GM12878 (cell line): Measurements from ENCODE around the gene LSP1. TPM values are rescaled to one million over a fixed set of nuclear protein-coding genes. Genes with fewer than 3 reads are reported as not detected.

ENCODE experiments used
- ATAC-seq: fragments of 200-7000 bp; cut with Tn5 transposase; 3 replicates; pipeline ENCODE4 v1.9.1; 2020; ENCODE audit warnings: mild to moderate bottlenecking, moderate library complexity
- BruUV-seq: library from RNA; stranded (reverse); fragments of 400-500 nt; replicated peaks from 2 replicates; lab custom pipeline; 2021; lab: Mats Ljungman, UMichigan
- CTCF ChIA-PET: fragments of 300-600 bp; sonication (Branson Sonifier 250); formaldehyde crosslinking; extraction: SDS; loops from one replicate; lab custom pipeline; 2021; ENCODE audit warnings: inconsistent platforms; lab: Yijun Ruan, JAX
- POLR2A ChIA-PET: fragments of 350-600 bp; formaldehyde crosslinking; extraction: SDS; loops from one replicate; lab custom pipeline; 2021; ENCODE audit warnings: inconsistent platforms; lab: Charles Lee
- RAD21 ChIA-PET: fragments of 300-600 bp; sonication (Branson Sonifier 250); formaldehyde crosslinking; loops from one replicate; lab custom pipeline; 2023; ENCODE audit warnings: antibody characterized with exemption; ENCODE audit not compliant: unreplicated experiment; lab: Charles Lee
- SMC1A ChIA-PET: fragments of 300-600 bp; sonication (Branson Sonifier 250); formaldehyde crosslinking; loops from one replicate; lab custom pipeline; 2023; ENCODE audit not compliant: unreplicated experiment, uncharacterized antibody; lab: Charles Lee
- DNase-seq: peaks from one replicate; pipeline ENCODE4 v3.0.0-alpha.2; 2011; ENCODE audit warnings: low read depth, low spot score
- FAIRE-seq: peaks from 3 replicates; lab custom pipeline; 2011; peaks lifted over from hg19 to GRCh38; lab: Jason Lieb, UNC
- H2AFZ ChIP-seq: 2 replicates; pipeline ENCODE4 v1.6.0; 2011; ENCODE audit warnings: low read depth, low read length, control low read depth; ENCODE audit not compliant: control insufficient read depth
- H3K27ac ChIP-seq: 2 replicates; pipeline ENCODE4 v1.5.1; 2011; ENCODE audit warnings: control low read depth; ENCODE audit not compliant: control insufficient read depth, insufficient read depth
- H3K27me3 ChIP-seq, 2 experiments: replicated peaks in 1 of 2; 2 replicates each; pipeline versions ENCODE4 v1.6.0 to v1.6.1; 2011; ENCODE audit warnings: low read length in 1 of 2; ENCODE audit not compliant: control insufficient read depth in 2 of 2, insufficient read depth in 2 of 2
- H3K36me3 ChIP-seq, 2 experiments: 2 replicates each; pipeline ENCODE4 v1.5.1; 2011; ENCODE audit warnings: low read length in 1 of 2; ENCODE audit not compliant: control insufficient read depth in 2 of 2, insufficient read depth in 2 of 2
- H3K4me1 ChIP-seq: 2 replicates; pipeline ENCODE4 v1.6.1; 2011; ENCODE audit warnings: mild to moderate bottlenecking, low read length, moderate library complexity, mixed read lengths; ENCODE audit not compliant: control insufficient read depth, insufficient read depth
- H3K4me2 ChIP-seq: 2 replicates; pipeline ENCODE4 v1.6.0; 2011; ENCODE audit warnings: control low read depth; ENCODE audit not compliant: control insufficient read depth, insufficient read depth
- H3K4me3 ChIP-seq: fragments of 200-600 bp; sonication (generic); 2 replicates; pipeline ENCODE4 v1.5.1; 2016
- H3K79me2 ChIP-seq: 2 replicates; pipeline ENCODE4 v1.6.0; 2011; ENCODE audit warnings: low read length; ENCODE audit not compliant: control insufficient read depth, insufficient read depth
- H3K9ac ChIP-seq: 2 replicates; pipeline ENCODE4 v1.8.0; 2011; ENCODE audit warnings: low read length, control low read depth, mixed read lengths; ENCODE audit not compliant: control insufficient read depth, insufficient read depth
- H3K9me3 ChIP-seq: replicated peaks from 3 replicates; pipeline ENCODE4 v1.5.1; 2011; ENCODE audit warnings: mild to moderate bottlenecking, low read length; ENCODE audit not compliant: control insufficient read depth, insufficient read depth
- H4K20me1 ChIP-seq: 2 replicates; pipeline ENCODE4 v1.6.0; 2011; ENCODE audit not compliant: control insufficient read depth, insufficient read depth
- FOXM1 ChIP-seq: IDR thresholded peaks from 2 replicates; pipeline ENCODE4 v1.6.1; 2012; ENCODE audit warnings: low read depth, mild to moderate bottlenecking, inconsistent platforms, low read length, moderate library complexity
- IKZF2 ChIP-seq, 2 experiments: fragments of 450-650 bp; IDR thresholded peaks; 2 replicates each; pipeline ENCODE4 v1.6.1; 2017; ENCODE audit warnings: mild to moderate bottlenecking in 2 of 2, moderate library complexity in 2 of 2
- MEF2B ChIP-seq: fragments of 450-650 bp; IDR thresholded peaks from 2 replicates; pipeline ENCODE4 v1.6.1; 2018; ENCODE audit warnings: mild to moderate bottlenecking, moderate library complexity; ENCODE audit not compliant: partially characterized antibody, poor library complexity, severe bottlenecking
- NR2C2 ChIP-seq: IDR thresholded peaks from 2 replicates; pipeline ENCODE4 v1.6.1; 2011; ENCODE audit warnings: borderline replicate concordance, low read depth; ENCODE audit not compliant: control insufficient read depth, insufficient read length
- SREBF2 ChIP-seq: IDR thresholded peaks from 2 replicates; pipeline ENCODE4 v1.6.1; 2012; ENCODE audit warnings: mild to moderate bottlenecking, low read length
- TAF1 ChIP-seq: IDR thresholded peaks from 2 replicates; pipeline ENCODE4 v1.6.1; 2011; ENCODE audit warnings: mild to moderate bottlenecking, low read depth, low read length, borderline replicate concordance
- ZNF274 ChIP-seq: IDR thresholded peaks from one replicate; pipeline ENCODE4 v1.8.0; 2011; ENCODE audit not compliant: insufficient read length, insufficient read depth
- WGBS: methylation state at CpG from one replicate; pipeline ENCODE4 v1.1.6; 2016; ENCODE audit warnings: low lambda C conversion rate; ENCODE audit not compliant: insufficient replicate concordance, insufficient coverage; ENCODE audit errors: missing lambda C conversion rate; 5-methylcytosine and 5-hydroxymethylcytosine counted together
- in situ Hi-C: fragments of 300-500 bp; cut with MboI; formaldehyde crosslinking; loops from 9 replicates; pipeline ENCODE4 v1.14.3; 2018; ENCODE audit warnings: mixed read lengths
- intact Hi-C: fragments of 100-400 bp; cut with micrococcal nuclease; formaldehyde crosslinking; loops from one replicate; pipeline ENCODE4 v1.14.2; 2022; ENCODE audit not compliant: unreplicated experiment
- polyA plus RNA-seq, 11 experiments: library from polyadenylated mRNA; depleted of rRNA in 4 of 11; unstranded in 6 of 11; stranded (reverse) in 5 of 11; fragments of >200 nt; fragmentation: Nextera tagmentation in 4 of 11; fragmentation: Illumina TruSeq in 1 of 11; extraction: Ambion mirVana in 4 of 11; extraction: Trizol in 1 of 11; gene quantifications; 1 replicate in 1 of 11; 2 replicates in 10 of 11; pipeline versions ENCODE4 v1.2.1 to v1.2.3, GENCODE V29; 2011 to 2016; ENCODE audit warnings: inconsistent platforms in 2 of 11, missing spikeins in 2 of 11, low read depth in 1 of 11
- total RNA-seq, 4 experiments: library from RNA; depleted of rRNA in 3 of 4; stranded (reverse); fragments of >200 nt in 3 of 4; fragmentation: Illumina TruSeq in 1 of 4; extraction: Trizol in 1 of 4; gene quantifications; 2 replicates each; pipeline versions ENCODE4 v1.2.1 to v1.2.3, GENCODE V29; 2013 to 2021

LSP1 gene
- total and polyA plus RNA-seq, 10 of the 15 experiments (the other 5 are each of a cell fraction or from before 2014, with no cell fraction given): 19.2 to 488 (median 369) TPM

GRCh38 chr11:1832920-1833295 lies 20.0 kb upstream of the LSP1 start:
- ATAC-seq (no peak), DNase-seq (no peak), FAIRE-seq (no peak)
- CTCF ChIA-PET: interaction anchor here (0.7 to 7.9 kb wide), 27 partner anchors 8 to 323 kb away, joined by 3 to 187 read pairs (median 5); partner anchors contain the start of genes KRTAP5-6 and LSP1
- H2AFZ ChIP-seq: no peak overlapping the region
- SMC1A ChIA-PET: interaction anchor here (0.6 to 5.9 kb wide), 13 partner anchors 10 to 318 kb away, joined by 3 to 65 read pairs (median 4); no protein-coding TSS in a partner anchor
- H3K4me2 ChIP-seq: no peak overlapping the region
- WGBS: 34% methylated on average over 16 of the region's 17 CpGs
- no peak overlapping the region for H3K4me3 ChIP-seq
- H3K27ac ChIP-seq: no peak overlapping the region
- in situ Hi-C loops (no loop called here), intact Hi-C loops (loop anchor here (1.0 to 5.0 kb wide), 2 partner anchors 139 to 181 kb away; no protein-coding TSS in a partner anchor)
- BruUV-seq: no TSS peak
- no peaks in the 10 kb centered on the region; a peak in 2 of 4 replicates for H3K27me3 ChIP-seq
- H3K9me3 ChIP-seq: no peaks in the 10 kb centered on the region
- no peak overlapping the region for H3K9ac ChIP-seq
- H4K20me1 ChIP-seq: no peaks in the 10 kb centered on the region
- TF ChIP-seq FOXM1 (no peak), TAF1 (no peak), MEF2B (no peak), IKZF2 (IDR thresholded peaks at IDR 0.05) (no peak), SREBF2 (no peak), NR2C2 (no peak), ZNF274 (no peak)
- POLR2A ChIA-PET: interaction anchor here (1.0 kb wide), 1 partner anchor 170 kb away, joined by 3 read pairs; no protein-coding TSS in a partner anchor
- no peaks in the 10 kb centered on the region for H3K36me3 ChIP-seq
- RAD21 ChIA-PET: interaction anchor here (0.6 to 7.5 kb wide), 13 partner anchors 23 to 319 kb away, joined by 3 to 107 read pairs (median 5); partner anchors contain the start of gene KRTAP5-6
- no peaks in the 10 kb centered on the region for H3K4me1 ChIP-seq
- no peaks in the 10 kb centered on the region for H3K79me2 ChIP-seq
